Urothelium cell line (cell line): ENCODE measurements around the gene BZW1.

Source experiments
- DNase-seq: peaks from one replicate; pipeline ENCODE4 v3.0.0; 2011; ENCODE audit warnings: low spot score, mixed read lengths
- FAIRE-seq: peaks from 2 replicates; lab custom pipeline; 2011; peaks lifted over from hg19 to GRCh38; lab: Jason Lieb, UNC

BZW1 gene

GRCh38 chr2:200869014-200869413 is 57.3 kb downstream of the BZW1 start:
- FAIRE-seq (no peak), DNase-seq (no peak)

GRCh38 chr2:200871151-200871550 is 59.4 kb downstream of the BZW1 start:
- no peak for FAIRE-seq
- no peak for DNase-seq

GRCh38 chr2:200873560-200873959 is 61.9 kb downstream of the BZW1 start:
- FAIRE-seq: no peak

More at GRCh38 chr2:200873560-200873959, 61.9 kb downstream of the BZW1 start:
- DNase-seq: no peak
